ENCODE measurements around the gene TMPRSS11B.
"Not testable (repeated sequence)": the region's sequence is repeated elsewhere in the genome, so short reads cannot be mapped to it uniquely, and the experiment has no call there.

Gene TMPRSS11B

DNA sequence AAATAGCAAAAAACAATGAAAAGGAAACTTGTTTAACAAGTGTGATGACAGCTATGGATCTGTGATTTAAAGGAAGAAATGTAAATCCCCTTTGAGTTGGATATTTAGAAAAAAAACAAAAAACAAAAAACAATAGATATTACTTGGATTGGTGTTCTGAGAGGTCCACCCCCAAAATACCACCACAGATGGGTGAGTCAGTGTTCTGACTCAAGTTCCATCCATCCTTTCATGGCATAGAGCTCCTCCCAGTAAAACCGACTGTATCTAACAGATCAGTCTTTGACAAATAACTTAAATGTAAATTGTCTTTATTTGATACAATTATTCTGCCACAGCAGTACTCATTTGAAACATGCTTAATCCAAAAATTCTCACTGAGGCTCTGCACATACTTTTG lies 27.4 kb downstream of the TMPRSS11B start:
- DNase-seq (ENCODE audit: low spot score): peak; percentile 8

- DNase-seq (ENCODE audit: low spot score): no peak
Measured at GRCh38 chr4:68216501-68216900, 29.0 kb downstream of the TMPRSS11B start.

DNA sequence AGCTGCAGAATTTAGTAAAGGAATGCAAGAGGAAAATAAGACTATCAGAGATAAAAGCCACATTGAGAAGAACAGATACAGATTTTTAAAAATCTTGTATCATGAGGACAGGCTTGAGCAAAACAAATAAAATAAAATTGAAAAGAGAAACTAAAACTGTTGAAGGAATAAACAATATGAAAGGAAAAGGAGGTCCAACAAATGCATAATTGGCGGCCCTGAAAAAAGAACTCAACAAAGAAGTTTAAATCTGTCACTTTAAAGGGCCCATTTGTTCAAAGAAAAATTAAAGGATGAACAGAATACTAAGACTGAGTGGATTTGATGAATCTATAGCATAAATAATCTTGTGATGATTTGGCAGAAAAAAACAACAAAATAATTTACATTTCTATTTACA lies 36.5 kb downstream of the TMPRSS11B start:
- DNase-seq (ENCODE audit: low spot score): no peak

DNA sequence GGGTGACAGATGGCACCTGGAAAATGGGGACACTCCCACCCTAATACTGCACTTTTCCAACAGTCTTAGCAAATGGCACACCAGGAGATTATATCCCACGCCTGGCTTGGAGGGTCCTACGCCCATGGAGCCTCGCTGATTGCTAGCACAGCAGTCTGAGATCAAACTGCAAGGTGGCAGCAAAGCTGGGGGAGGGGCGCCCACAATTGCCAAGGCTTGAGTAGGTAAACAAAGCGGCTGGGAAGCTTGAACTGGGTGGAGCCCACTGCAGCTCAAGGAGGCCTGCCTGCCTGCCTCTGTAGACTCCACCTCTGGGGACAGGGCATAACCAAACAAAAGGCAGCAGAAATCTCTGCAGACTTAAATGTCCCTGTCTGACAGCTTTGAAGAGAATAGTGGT lies 51.2 kb downstream of the TMPRSS11B start:
- not testable (repeated sequence) for DNase-seq (ENCODE audit: low spot score)

- no peak for DNase-seq (ENCODE audit: low spot score)
Measured at GRCh38 chr4:68193194-68193593, 52.3 kb downstream of the TMPRSS11B start.

DNA sequence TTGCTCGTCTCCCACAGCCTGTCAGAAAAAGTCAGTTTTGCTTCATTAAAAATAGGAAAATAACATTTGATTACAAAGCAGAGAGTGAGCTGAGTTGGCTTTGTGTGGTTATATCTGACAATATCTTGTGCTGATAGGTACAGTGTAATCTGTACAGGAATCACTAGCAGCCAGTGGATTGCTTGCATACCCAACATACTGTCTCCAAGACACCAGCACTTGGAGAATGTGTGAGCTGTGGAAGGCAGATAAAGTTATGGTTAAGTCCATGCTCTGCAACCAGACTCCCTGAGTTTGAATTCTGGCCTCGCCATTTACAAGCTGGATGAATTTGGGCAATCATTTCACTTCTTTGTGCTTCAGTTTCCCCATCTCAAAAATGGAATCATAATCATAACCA lies 58.3 kb downstream of the TMPRSS11B start:
- no peak for DNase-seq (ENCODE audit: low spot score)

- no peak for DNase-seq (ENCODE audit: low spot score)
Measured at GRCh38 chr4:68184923-68185322, 60.6 kb downstream of the TMPRSS11B start.

- DNase-seq (ENCODE audit: low spot score): no peak
Measured at GRCh38 chr4:68183417-68183816, 62.1 kb downstream of the TMPRSS11B start.

GRCh38 chr4:68182382-68182820 lies 63.1 kb downstream of the TMPRSS11B start:
- no peak for DNase-seq (ENCODE audit: low spot score)

DNA sequence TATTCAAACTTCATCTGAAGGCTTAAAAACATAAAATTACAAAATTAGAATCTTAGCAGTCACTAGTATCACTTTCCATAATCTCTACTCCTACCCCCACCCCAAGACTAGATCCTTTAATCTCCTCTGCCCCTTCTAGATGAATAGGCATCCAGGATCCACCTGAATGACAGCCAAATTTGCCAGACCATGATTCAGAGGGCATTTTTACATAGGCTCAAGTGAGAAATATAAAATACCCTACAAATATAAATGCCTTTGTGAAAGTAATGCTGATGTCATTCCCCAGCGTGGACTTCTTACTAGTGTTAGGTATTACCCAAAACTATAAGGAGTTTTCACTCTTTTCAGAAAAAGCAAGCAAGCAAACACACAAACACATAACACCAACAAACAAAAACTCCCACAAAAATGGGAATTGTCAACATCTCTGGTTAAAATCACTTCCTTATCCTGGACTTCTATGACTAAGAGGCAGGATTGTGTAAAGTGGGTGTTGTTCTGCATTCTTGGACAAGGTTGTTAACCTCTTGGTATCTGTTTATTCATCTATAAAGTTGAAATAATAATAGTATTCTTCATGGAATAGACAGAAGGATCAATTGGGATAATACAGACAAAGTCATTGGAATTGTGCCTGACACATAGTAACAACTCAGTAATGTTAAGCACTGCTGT lies 64.5 kb downstream of the TMPRSS11B start:
- DNase-seq (ENCODE audit: low spot score): no peak

- DNase-seq (ENCODE audit: low spot score): no peak
Measured at GRCh38 chr4:68176904-68177303, 68.6 kb downstream of the TMPRSS11B start.

Data from RKO (cell line).